ENCODE results near the gene UEVLD.

- TF ChIP-seq ZNF274 (IDR thresholded peaks at IDR 0.05; ENCODE audit: low read depth, low read length) (no peak), YY1 (IDR thresholded peaks at IDR 0.05; ENCODE audit: insufficient read depth, insufficient read length) (no peak)
These were observed 52.3 kb downstream of the UEVLD start for GRCh38 chr11:18536209-18536608.

All from NT2/D1 (cell line).